ENCODE data around the gene DSG4.

Gene DSG4

GRCh38 chr18:31371989-31372388 is 4.6 kb upstream of the DSG4 start:
- TF ChIP-seq, protein P1, sequence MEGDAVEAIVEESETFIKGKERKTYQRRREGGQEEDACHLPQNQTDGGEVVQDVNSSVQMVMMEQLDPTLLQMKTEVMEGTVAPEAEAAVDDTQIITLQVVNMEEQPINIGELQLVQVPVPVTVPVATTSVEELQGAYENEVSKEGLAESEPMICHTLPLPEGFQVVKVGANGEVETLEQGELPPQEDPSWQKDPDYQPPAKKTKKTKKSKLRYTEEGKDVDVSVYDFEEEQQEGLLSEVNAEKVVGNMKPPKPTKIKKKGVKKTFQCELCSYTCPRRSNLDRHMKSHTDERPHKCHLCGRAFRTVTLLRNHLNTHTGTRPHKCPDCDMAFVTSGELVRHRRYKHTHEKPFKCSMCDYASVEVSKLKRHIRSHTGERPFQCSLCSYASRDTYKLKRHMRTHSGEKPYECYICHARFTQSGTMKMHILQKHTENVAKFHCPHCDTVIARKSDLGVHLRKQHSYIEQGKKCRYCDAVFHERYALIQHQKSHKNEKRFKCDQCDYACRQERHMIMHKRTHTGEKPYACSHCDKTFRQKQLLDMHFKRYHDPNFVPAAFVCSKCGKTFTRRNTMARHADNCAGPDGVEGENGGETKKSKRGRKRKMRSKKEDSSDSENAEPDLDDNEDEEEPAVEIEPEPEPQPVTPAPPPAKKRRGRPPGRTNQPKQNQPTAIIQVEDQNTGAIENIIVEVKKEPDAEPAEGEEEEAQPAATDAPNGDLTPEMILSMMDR (IDR thresholded peaks at IDR 0.05; ENCODE audit: low read depth, low read length), result no peak

GRCh38 chr18:31373641-31374040 is 2.9 kb upstream of the DSG4 start:
- TF ChIP-seq, protein P1 (IDR thresholded peaks at IDR 0.05; ENCODE audit: low read depth, low read length), result no peak

More at GRCh38 chr18:31371989-31372388, 4.6 kb upstream of the DSG4 start:
- H3K4me3 ChIP-seq (ENCODE audit: low read depth, low read length), result no peak overlapping the region

GRCh38 chr18:31380912-31381311 is 4.3 kb downstream of the DSG4 start:
- TF ChIP-seq, protein P1 (IDR thresholded peaks at IDR 0.05; ENCODE audit: low read depth, low read length), result no peak
- no peak overlapping the region for H3K4me3 ChIP-seq (ENCODE audit: low read depth, low read length)

More at GRCh38 chr18:31373641-31374040, 2.9 kb upstream of the DSG4 start:
- H3K4me3 ChIP-seq (ENCODE audit: low read depth, low read length), result no peak overlapping the region

DNA sequence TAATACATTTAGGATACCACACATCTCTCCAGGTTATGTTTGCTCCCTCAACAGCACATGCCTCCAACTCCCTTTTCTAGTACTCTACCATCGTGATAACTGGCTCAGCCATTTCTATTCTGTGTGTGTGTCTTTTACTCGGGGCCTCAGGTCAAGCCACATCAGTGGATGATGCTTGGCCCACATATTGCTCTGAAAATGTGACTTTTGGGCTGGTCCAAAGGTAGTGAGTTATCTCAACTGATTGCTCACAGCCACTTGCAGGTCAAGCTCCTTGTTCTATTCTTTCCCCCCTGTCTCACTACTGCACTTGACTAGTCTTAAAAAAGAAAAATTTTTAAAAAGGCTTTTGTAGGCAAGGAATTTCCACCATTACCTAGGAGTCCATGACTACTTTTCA is 5.5 kb downstream of the DSG4 start:
- TF ChIP-seq, protein P1 (IDR thresholded peaks at IDR 0.05; ENCODE audit: low read depth, low read length), result no peak
- H3K4me3 ChIP-seq (ENCODE audit: low read depth, low read length), result no peak overlapping the region

DNA sequence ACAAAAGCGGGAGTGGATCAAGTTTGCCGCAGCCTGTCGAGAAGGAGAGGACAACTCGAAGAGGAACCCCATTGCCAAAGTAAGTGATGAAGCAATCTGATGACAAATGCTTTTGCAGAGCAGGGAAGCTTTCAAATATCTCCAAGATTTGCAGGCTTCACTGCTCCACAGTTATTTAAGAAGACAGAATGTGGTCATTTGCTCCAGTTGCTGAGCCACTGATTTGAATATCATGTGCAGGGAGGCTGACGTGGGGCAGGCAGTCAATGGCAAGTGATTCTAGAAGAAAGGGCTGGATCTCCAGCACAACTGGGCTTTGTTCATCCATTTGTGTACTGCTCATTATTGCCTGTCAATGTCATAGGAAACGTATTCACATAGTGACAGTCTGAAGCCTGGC is 10.2 kb downstream of the DSG4 start:
- TF ChIP-seq, protein P1 (IDR thresholded peaks at IDR 0.05; ENCODE audit: low read depth, low read length), result no peak
- H3K4me3 ChIP-seq (ENCODE audit: low read depth, low read length), result no peak overlapping the region

- TF ChIP-seq, protein P1 (IDR thresholded peaks at IDR 0.05; ENCODE audit: low read depth, low read length), result no peak
These were observed 16.7 kb downstream of the DSG4 start for GRCh38 chr18:31393286-31393685.

GRCh38 chr18:31396796-31397612 is 20.4 kb downstream of the DSG4 start:
- TF ChIP-seq, protein P1 (IDR thresholded peaks at IDR 0.05; ENCODE audit: low read depth, low read length), result no peak
- no peak overlapping the region for H3K4me3 ChIP-seq (ENCODE audit: low read depth, low read length)

More at GRCh38 chr18:31393286-31393685, 16.7 kb downstream of the DSG4 start:
- H3K4me3 ChIP-seq (ENCODE audit: low read depth, low read length), result no peak overlapping the region

All from WI38 (cell line).